Fibroblast of skin of back (primary cell): ENCODE results near the gene BTBD7.

ENCODE experiments used
- DNase-seq: peaks from one replicate; pipeline ENCODE4 v3.0.0-alpha.2; 2013

Gene BTBD7

DNA sequence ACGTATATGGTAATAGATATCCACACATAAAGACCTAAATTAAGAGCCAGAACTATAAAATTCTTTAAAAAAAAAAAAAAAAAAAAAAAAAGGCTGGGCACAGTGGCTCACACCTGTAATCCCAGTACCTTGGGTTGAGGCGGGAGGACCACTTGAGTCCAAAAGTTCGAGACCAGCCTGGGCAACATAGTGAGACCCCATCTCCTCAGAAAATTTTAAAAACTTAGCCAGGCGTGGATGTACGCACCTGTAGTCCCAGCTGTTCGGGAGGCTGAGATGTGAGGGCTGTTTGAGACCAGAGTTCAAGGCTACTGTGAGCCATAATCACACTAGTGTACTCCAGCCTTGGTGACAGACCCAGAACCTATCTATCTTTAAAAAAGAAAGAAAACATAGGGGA, 4.3 kb downstream of the BTBD7 start:
- DNase-seq = no peak

DNA sequence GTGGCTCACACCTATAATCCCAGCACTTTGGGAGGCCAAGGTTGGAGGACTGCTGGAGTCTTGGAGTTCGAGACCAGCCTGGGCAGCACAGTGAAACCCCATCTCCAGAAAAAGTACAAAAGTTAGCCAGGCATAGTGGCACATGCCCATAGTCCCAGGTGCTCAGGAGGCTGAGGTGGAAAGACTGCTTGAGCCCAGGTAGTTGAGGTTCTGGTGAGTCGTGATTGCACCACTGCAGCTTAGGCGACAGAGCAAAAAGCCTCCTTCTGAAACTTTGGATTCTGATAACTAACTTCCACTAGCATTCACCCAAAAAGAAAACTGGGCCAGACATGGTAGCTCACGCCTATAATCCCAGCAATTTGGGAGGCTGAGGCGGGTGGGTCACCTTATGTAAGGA, 6.6 kb downstream of the BTBD7 start:
- no peak for DNase-seq

DNA sequence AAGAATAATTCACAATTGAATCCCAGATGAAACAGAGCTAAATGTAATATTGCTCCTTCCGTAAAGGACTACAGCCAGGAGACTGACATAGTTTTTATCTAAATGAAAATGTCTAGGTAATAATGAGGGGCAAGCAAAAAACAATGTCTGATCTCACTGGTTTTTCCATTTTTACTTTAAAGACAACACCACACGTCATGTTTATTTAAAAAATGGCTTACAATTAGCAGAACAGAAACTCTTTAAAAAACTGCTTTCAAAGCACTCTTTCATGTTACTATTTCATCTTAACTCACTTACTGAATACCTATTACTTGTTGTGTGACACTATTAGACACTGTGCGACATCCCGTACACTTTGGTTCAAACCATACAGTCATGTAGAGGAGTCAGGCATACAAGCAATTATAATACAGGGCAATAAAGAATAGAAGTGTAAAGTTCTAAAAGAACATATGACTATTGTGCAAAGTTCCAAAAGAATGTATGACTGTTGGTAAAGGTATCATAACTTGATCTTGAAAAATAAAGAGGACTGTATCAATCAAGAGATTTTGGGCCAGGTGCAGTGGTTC, 9.1 kb downstream of the BTBD7 start:
- no peak for DNase-seq

DNA sequence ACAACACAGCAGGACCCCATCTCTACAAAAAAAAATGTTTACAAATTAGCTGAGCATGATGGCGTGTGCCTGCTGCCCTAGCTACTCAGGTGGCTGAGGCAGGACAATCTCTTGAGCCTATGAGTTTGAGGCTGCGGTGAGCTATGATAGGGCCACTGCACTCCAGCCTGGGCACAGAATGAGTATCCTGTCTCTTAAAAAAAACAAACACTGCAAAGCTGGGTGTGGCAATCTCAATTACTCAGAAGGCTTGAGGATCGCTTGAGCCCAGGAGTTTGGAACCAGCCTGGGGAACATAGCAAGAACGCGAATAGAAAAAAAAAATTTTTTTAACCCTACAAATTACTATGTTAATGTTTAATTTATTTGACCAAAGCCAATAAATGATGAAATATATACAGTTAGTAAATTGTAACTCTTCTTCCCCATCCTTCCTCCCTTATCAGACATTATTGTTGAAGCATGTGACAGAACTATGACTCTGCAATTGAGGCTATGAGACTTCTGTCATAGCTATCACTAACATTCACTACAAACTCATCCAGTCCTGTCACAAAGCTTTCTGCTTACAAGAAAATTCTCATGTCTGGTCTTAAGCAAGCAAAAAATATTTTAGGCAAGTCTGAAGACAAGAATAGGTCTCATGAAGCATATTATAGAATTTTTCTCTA, 9.8 kb downstream of the BTBD7 start:
- DNase-seq = no peak

DNA sequence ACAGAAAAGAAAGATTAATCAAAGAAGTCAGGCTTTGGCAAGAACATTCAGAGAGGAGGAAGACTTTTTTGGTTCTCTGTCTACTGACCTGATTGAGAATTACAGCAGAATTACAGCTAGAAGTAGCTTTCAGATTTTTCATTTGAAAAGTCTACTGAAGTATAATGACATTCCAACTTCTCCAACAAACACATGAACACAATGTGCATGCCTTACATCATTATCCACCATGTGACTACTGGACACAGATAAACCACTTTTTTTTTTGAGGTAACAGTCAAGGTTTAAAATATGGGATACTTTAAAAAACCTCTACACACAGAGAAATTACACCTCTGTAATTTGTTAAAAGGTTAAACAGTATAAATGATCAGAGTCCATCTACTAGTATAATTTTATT, 12.3 kb downstream of the BTBD7 start:
- DNase-seq = no peak

DNA sequence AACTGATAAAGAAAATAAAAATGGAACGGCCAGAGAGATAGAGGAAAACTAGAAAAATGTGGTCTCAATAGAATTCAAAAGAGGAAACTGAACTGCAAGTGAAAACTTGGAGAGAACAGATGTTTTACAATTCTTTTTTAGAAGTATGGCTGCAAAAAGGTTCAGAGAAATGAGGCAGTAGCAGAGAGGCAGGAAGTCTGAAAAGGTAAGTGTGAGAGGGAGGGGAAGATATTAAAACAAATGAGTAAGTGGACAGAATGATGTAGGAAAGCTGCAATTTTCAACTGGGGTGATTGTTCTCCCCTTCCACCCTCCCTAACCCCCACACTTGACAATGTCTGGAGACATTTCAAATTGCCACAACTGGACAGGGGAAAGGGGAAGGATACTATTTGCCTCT, 12.9 kb downstream of the BTBD7 start:
- DNase-seq = no peak

DNA sequence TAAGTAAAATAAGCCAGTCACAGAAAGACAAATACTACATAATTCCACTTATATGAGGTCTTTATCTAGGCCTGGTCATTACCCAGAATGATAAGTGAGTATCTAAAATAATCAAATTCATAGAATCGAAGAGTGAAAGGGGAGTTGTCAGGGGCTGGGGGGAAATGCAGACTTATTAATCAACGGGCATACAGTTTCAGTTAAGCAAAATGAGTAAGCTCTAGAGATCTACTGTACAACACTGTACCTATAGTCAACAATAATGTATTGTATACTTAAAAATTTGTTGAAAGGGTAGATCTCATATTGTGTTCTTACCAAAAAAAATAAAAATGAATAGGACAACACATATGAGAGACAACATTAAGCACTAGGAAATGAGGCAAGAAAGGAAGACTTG, 13.3 kb downstream of the BTBD7 start:
- no peak for DNase-seq

DNA sequence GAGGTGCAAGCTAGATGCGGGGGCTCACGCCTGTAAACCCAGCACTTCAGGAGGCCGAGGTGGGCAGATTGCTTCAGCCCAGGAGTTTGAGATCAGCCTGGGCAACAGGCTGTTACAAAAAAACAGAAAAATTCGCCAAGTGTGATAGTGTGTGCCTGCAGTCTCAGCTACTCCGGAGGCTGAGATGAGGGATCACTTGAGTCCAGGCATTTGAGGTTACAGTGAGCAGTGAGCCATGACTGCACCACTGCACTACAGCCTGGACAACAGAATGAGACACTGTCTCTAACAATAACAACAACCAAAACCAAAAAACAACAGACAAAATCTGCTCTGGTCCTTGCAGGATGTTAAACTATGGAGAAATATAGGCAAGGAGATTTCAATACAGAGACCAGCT, 13.9 kb downstream of the BTBD7 start:
- DNase-seq = peak; percentile 15

DNA sequence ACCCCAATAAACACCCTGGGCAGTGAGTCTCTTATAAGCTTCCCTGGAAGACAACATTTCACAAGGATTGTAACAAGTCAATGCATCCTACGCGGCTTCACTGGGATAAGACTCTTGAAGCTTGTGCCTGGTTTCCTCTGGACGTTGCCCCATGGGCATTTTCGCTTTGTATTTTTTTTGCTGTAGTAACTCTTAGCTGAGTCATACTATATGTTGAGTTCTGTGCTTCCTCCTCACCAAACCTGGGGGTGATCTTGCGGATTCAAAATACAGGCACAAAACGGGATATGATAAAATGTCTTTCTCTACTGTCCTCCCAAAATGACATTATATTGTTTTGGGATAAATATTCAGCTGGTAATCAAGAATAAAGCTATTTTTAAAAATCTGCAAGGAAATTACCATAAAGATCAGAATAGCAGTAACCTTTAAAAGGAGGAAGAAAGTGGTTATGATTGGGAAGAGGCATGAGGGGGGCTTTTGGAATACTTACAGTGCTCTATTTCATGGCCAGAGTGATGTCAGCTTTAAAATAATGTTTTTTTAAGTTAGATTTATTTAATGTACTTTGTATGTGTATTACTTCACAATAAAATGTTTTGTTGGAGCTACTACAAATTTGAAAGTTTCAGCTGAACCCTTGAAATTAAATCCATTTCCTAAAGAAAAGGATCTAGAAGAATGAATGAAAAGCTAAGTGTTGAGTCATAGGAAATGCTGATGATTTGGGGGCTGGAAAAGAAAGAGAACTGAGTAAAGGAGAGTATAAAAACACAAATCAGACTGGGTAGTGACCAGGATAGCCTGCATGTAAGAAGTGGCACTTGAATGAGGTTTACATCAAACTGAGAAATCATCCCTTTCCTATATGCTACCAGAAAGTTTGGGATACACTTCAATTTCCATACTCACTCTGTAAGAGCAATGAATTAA, 14.7 kb downstream of the BTBD7 start:
- peak; percentile 58 for DNase-seq

DNA sequence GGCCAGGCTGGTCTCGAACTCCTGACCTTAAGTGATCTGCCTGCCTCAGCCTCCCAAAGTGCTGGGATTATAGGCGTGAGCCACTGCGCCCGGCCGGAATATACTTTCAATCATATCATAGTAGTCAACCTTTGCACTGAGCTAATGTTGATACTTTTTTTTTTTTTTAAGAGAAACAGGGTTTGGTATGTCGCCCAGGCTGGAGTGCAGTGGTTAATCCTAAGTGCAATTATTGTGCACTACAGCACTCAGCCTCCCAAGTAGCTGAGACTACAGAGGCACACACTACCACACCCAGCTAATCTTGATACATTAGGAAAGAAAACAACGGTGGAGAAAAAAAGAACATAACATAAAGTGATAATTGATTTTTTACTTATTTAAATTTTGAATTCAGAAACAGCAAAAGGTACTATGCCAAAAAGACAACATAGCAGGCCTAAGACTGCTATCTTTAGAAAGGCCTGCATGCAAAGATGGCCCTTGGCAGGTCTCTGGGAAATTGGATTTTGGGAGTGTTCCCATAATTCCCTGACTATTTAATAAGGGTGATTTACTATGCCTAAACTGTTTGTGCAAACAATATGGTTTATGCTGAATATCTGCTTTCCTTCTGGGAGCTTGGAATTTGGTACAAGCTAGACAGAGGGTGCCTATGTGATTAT, 15.5 kb downstream of the BTBD7 start:
- DNase-seq = no peak

DNA sequence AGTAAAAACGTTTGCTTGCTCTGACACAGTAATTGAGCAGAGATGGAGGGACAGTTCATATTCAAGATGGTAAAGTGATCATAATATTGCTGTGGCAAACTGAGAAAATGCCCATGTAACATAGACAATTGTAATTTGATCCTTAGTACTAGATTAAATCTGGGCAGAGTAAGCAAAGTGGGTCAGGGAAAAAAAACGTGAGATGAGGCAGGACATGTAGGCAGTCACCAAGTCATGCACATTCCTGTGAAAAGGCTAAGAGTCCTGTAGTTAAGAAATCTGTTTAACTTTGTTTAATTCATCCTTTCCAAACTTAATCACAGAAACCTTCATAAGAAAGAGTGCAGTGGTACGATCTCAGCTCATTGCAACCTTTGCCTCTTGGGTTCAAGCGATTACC, 16.1 kb downstream of the BTBD7 start:
- peak; percentile 10 for DNase-seq

DNA sequence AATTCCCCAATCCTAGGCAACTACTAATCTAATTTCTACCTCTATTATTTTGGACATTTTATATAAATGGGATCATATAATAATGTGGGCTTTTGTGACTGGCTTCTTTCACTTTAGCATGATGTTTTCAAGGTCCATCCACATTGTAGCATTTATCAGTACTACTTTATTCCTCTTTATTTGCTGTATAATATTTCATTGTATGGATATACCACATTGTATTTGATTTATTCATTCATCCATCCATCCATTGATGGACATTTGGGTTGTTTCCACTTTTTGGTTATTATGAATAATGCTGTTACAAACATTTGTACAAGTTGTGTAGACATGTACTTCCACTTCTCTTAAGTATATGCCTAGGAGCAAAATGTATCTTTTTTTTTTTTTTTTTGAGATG, 17.3 kb downstream of the BTBD7 start:
- no peak for DNase-seq

DNA sequence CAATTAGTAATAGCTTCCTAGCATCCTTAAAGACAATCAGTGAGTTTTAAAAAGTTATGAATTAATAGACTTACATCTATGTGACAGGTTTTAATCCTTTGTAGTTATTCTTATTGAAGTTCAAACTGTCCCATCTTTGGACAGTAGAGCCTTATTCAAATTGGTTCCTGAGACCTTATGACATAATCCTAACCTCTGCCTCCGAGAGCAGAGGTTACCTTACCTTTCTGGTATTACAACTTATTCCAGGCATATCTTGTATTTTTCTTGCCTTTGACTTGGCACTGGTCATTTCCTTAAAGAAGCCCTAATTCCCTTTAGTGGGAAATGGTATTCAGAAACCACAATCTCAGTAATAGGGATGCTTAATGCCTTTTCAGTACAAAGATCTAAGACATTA, 21.8 kb downstream of the BTBD7 start:
- no peak for DNase-seq

DNA sequence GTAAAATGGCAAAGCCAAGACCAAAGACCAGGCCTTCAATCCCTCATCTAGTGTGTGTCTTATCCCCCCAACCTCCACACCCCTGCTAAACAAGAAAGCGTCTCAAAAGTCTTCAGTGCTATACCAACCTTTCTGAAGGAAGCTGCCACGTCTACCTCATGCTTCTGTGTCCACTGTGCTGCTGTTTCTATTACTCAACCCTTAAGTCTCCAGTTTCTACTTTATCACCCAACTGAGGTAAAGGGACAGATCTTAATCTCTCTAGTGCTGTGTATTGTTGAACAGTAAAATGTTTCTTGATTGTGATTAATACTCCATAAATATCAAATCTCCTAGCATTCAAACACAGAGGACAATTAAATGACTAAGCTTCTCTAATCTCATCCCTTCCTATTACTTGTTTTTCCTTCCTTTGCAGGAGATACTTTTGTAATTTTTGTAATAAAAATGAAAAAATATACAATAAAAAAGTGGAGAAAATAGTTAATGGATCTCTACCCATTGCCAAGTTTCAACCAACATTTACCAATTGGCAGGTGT, 23.3 kb downstream of the BTBD7 start:
- no peak for DNase-seq

DNA sequence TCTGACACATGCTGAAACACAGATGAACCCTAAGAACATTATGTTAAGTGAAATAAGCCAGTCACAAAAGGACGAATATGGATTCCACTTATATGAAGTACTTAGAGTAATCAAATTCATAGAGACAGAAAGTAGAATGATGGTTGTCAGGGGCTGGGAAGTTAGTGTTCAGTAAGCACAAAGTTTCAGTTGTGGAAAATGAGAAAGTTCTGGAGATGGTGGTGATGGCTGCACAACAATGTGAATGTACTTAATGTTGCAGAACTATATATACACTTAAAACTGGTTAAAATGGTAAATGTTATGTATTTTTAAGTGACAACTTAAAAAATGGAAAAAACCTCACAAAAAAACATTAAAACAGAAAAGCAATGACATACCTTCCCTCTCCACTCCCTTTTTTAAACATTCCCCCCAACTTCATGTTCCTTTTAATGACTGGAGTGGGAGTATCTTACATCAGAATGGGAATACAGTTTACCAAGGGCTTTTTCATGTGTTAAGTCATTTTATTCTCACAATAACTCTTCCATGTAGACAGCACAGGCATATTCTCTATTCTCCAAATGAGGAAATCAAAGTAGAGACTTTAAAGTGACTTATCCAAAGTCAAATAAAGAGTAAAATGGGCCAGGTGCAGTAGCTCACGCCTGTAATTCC, 24.0 kb downstream of the BTBD7 start:
- DNase-seq = no peak

DNA sequence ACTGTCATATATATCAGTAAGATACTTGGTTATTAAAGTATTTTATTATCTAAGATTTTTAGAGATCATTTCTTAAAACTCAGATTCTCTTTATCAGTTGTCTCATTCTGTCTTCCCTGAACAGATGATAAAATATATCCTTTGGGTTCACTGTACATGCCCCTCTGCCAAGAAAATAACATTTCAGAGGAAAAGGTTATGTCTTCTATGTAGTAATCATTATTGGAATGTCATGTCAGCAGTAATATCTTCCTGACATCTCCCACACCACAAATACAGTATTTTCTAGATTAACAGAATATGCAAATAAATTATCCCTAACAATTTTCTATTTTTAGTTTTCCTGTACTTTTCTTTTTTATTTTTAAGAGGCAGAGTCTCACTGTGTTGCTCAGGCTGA, 26.0 kb downstream of the BTBD7 start:
- no peak for DNase-seq

DNA sequence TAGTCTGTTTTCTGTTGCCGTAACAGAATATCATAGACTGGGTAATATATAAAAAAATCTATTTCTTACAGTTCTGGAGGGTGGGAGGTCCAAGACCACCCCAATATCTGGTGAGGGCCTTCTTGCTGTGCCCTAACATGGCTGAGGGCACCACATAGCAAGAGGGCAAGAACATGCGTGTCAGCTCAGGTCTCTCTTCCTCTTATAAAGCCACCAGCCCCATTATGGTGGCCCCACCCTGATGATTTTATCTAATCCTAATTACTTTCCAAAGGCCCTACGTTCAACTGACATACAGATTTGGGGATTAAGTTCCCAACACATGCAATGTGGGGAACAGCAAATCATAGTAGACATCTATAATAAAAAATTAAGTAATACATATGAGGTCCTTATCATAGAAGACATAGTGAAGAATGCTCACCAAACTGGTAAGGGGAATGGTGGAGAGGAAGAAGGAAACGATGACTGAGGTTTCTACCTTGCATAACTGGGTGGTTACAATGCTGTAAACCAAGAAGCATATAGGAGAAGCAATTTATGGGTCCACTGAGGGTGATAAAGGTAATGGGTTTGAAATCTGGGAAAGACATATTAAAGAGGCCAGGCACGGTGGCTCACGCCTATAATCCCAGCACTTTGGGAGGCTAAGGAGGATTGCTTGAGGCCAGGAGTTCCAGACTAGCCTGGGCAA, 27.0 kb downstream of the BTBD7 start:
- no peak for DNase-seq

DNA sequence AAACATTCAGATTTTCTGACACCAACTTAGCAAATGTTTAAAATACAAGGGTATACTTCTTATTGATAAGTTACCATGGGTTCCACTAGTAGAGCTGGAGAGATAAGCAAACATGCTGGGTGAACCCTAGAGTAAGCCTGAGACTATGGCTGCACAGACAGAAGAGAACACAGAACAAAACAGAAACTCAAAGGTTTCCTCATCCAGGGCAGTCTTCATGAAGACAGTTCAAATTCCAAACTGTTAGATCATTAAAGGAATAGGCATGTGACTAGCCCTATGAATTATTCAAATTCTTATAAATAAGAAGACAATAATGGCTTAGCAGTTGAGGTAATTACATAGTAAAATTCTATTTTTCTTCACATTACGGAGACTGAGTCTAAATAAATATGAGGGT, 28.1 kb downstream of the BTBD7 start:
- peak; percentile 48 for DNase-seq

DNA sequence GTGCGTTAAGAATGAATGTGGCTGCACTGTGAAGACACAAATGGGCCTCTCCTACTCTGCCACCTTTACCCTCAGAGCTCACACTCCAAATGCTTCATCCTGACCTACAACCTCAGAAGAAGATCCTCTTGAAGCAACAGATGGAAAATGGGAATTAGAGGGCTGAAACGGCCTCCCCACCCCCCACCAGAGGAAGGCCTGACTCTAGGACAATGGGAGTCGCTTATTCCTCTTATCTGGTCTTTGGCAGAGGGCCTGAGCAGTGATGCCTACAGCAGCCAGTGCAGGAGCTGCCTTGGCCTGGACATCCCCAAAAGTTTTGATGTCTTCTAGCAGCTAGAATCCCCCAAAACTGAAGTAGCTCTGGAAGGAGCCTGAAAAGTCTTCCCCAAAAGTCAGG, 29.2 kb downstream of the BTBD7 start:
- peak; percentile 9 for DNase-seq

DNA sequence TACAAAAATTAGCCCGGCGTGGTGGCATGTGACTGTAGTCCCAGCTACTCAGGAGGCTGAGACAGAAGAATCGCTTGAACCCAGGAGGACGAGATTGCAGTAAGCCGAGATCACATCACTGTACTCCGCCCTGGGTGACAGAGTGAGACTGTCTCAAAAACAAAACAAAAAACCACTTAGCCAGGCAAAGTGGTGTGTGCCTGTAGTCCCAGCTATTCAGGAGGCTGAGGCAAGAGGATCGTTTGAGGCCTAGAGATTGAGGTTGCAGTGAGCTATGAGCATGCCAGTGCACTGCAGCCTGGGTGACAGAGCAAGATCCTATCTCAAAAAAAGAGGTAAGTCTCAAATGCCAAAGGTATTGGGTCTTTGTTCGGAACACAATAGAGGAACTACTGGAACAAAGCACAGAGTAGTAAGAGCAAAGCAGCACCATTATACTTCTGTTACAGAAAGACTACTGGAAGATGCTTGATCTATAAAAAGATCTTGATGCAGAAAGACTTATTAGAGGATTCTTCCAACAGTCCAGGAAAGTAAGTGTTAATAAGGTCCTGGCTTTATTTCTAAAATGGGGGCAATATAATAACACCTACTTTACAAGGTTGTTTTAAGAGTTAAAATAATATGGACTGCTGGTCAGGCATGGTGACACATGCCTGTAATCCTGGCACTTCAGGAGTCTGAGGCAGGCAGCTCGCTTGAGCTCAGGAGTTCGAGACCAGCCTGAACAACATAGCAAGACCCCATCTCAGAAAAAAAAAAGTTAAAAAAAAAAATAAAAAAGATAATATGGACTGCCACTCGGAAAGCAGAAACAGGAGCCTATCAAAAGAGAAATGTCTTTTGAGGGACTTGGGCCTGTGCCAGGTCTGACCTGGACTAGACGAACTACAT, 29.9 kb downstream of the BTBD7 start:
- no peak for DNase-seq
